ENCODE data around the gene SLC9C1. TPM values are rescaled to one million over a fixed set of nuclear protein-coding genes. Genes with fewer than 3 reads are reported as not detected.

Gene SLC9C1
- total RNA-seq, 4 donors from 2014 or later: not detected

GRCh38 chr3:112175037-112175436, 119.0 kb downstream of the SLC9C1 start:
- H3K4me1 ChIP-seq: no peaks in the 10 kb centered on the region
- no peak overlapping the region for H3K27ac ChIP-seq
- no peak overlapping the region for H3K4me3 ChIP-seq
- intact Hi-C loops (cut with DNase I): no loop called here
- no peaks in the 10 kb centered on the region for H3K36me3 ChIP-seq
- no peaks in the 10 kb centered on the region for H3K27me3 ChIP-seq
- H3K9me3 ChIP-seq: no peaks in the 10 kb centered on the region
- WGBS, 2 donors: 100% methylated on average over 4 of the region's 5 CpGs; no CpG with 5 or more reads in 1 of the 2 donors
- TF ChIP-seq CTCF (IDR thresholded peaks at IDR 0.05) (no peak), POLR2A (IDR thresholded peaks at IDR 0.05) (no peak)
- DNase-seq: no peak

GRCh38 chr3:112171144-112171543, 122.9 kb downstream of the SLC9C1 start:
- intact Hi-C loops (cut with DNase I): no loop called here
- no peak for TF ChIP-seq POLR2A (IDR thresholded peaks at IDR 0.05)
- TF ChIP-seq CTCF (IDR thresholded peaks at IDR 0.05): no peak
- Histone ChIP-seq H3K27ac (no peak overlapping the region), H3K9me3 (no peaks in the 10 kb centered on the region), H3K4me1 (no peaks in the 10 kb centered on the region), H3K36me3 (no peaks in the 10 kb centered on the region), H3K27me3 (no peaks in the 10 kb centered on the region), H3K4me3 (no peak overlapping the region)
- WGBS, 2 donors: 84% methylated on average over 3 of the region's 3 CpGs
- DNase-seq: no peak

GRCh38 chr3:112170046-112170445, 124.0 kb downstream of the SLC9C1 start:
- intact Hi-C loops (cut with DNase I): no loop called here
- no peaks in the 10 kb centered on the region for H3K4me1 ChIP-seq
- no peak overlapping the region for H3K4me3 ChIP-seq
- no peak overlapping the region for H3K27ac ChIP-seq
- H3K27me3 ChIP-seq: no peaks in the 10 kb centered on the region
- TF ChIP-seq CTCF (IDR thresholded peaks at IDR 0.05) (no peak), POLR2A (IDR thresholded peaks at IDR 0.05) (no peak)
- 86 to 88% methylated on average over 2 of the region's 2 CpGs for whole genome bisulfite sequencing, 2 donors
- no peaks in the 10 kb centered on the region for H3K36me3 ChIP-seq
- no peak for DNase-seq
- no peaks in the 10 kb centered on the region for H3K9me3 ChIP-seq

- intact Hi-C loops (cut with DNase I): no loop called here
- no peaks in the 10 kb centered on the region for H3K27me3 ChIP-seq
- no peaks in the 10 kb centered on the region for H3K36me3 ChIP-seq
- no peak overlapping the region for H3K27ac ChIP-seq
- DNase-seq: no peak
- H3K9me3 ChIP-seq: no peaks in the 10 kb centered on the region
- 87 to 93% methylated on average over 2 of the region's 2 CpGs for WGBS, 2 donors
- no peaks in the 10 kb centered on the region for H3K4me1 ChIP-seq
- TF ChIP-seq POLR2A (IDR thresholded peaks at IDR 0.05) (no peak), CTCF (IDR thresholded peaks at IDR 0.05) (no peak)
- H3K4me3 ChIP-seq: no peak overlapping the region
Observed at GRCh38 chr3:112167758-112168157, 126.3 kb downstream of the SLC9C1 start.

- H3K27ac ChIP-seq: peak overlapping the region; percentile 45 to 80 (median 76)
- peaks cover 0 to 13% (median 0%) of the 10 kb centered on the region in 3 donors for H3K4me1 ChIP-seq
- 60% methylated on average over 1 of the region's 1 CpG; no CpG with 5 or more reads in 1 of the 2 donors for WGBS, 2 donors
- TF ChIP-seq CTCF (IDR thresholded peaks at IDR 0.05) (no peak), POLR2A (IDR thresholded peaks at IDR 0.05) (no peak)
- no peak for DNase-seq
- no peak overlapping the region for H3K4me3 ChIP-seq
- intact Hi-C loops (cut with DNase I): no loop called here
- H3K36me3 ChIP-seq: no peaks in the 10 kb centered on the region
- peaks cover 0 to 24% (median 11%) of the 10 kb centered on the region in 3 donors for H3K9me3 ChIP-seq
- H3K27me3 ChIP-seq: no peaks in the 10 kb centered on the region
Observed at GRCh38 chr3:112149136-112149535, 144.9 kb downstream of the SLC9C1 start.

All from esophagus squamous epithelium (tissue), 5 donors.